Activated naive CD4-positive, alpha-beta T cell treated with anti-CD3 and anti-CD28 coated beads for 36 hours (primary cell): ENCODE data around the gene COL11A1. TPM values are rescaled to one million over a fixed set of nuclear protein-coding genes. Genes with fewer than 3 reads are reported as not detected.
"Not testable (repeated sequence)": the region's sequence is repeated elsewhere in the genome, so short reads cannot be mapped to it uniquely, and the experiment has no call there.

Experiments used
- CTCF ChIA-PET: fragments of 350-600 bp; sonication (Branson Sonifier 250); formaldehyde crosslinking; loops from one replicate; lab custom pipeline; 2021; ENCODE audit warnings: antibody characterized with exemption; lab: Charles Lee
- DNase-seq: peaks from one replicate; pipeline ENCODE4 v3.0.0-alpha.2; 2020
- H3K27ac Mint-ChIP-seq: one replicate; pipeline ENCODE4 v1.8.0; 2021; ENCODE audit warnings: mild to moderate bottlenecking, mixed read lengths
- H3K27me3 Mint-ChIP-seq: one replicate; pipeline ENCODE4 v1.8.0; 2021; ENCODE audit warnings: low read depth, mixed read lengths
- H3K36me3 Mint-ChIP-seq: one replicate; pipeline ENCODE4 v1.8.0; 2021; ENCODE audit warnings: low read depth, mixed read lengths
- H3K4me1 Mint-ChIP-seq: one replicate; pipeline ENCODE4 v1.8.0; 2021; ENCODE audit warnings: low read depth, mixed read lengths
- H3K4me3 Mint-ChIP-seq: one replicate; pipeline ENCODE4 v1.8.0; 2021; ENCODE audit warnings: mild to moderate bottlenecking, moderate library complexity, mixed read lengths
- H3K9me3 Mint-ChIP-seq: one replicate; pipeline ENCODE4 v1.8.0; 2021; ENCODE audit warnings: mixed read lengths
- intact Hi-C: fragments of 100-400 bp; cut with micrococcal nuclease; formaldehyde crosslinking; loops from one replicate; pipeline ENCODE4 v1.15.1; 2023
- total RNA-seq, 2 experiments: library from RNA; stranded (reverse); gene quantifications; one replicate each; pipeline ENCODE4 v1.2.3, GENCODE V29; 2021

Gene COL11A1
- total RNA-seq, 2 experiments from 2014 or later, result not detected

- no peaks in the 10 kb centered on the region for H3K36me3 Mint-ChIP-seq
- intact Hi-C loops, result no loop called here
- no peaks in the 10 kb centered on the region for H3K27me3 Mint-ChIP-seq
- H3K27ac Mint-ChIP-seq, result no peak overlapping the region
- H3K4me3 Mint-ChIP-seq, result no peak overlapping the region
- no peaks in the 10 kb centered on the region for H3K4me1 Mint-ChIP-seq
- no peak for DNase-seq
- CTCF ChIA-PET, result no interaction called here
- peaks cover 7% of the 10 kb centered on the region for H3K9me3 Mint-ChIP-seq
Measured at GRCh38 chr1:102842606-102843005, 265.7 kb downstream of the COL11A1 start.

DNA sequence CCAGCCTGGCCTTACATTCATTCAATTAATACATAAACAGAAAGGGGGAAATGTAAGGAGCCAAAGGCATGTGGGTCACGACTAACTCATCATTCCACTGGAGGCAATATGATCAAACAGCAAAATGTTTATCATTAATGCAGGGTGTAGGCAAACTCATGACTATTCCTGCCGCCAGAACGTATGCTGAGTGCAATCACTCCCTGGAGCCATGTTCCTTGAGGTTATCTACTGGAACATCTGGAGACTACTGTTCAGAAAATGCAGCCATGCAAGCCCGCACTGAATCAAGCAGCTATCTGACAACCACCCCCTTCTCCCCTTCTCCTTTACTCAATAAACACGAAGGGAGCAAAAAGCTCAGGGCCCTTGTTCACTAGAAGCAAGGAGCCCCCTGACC, 267.6 kb downstream of the COL11A1 start:
- H3K4me3 Mint-ChIP-seq, result no peak overlapping the region
- H3K36me3 Mint-ChIP-seq, result no peaks in the 10 kb centered on the region

GRCh38 chr1:102838016-102838415, 270.3 kb downstream of the COL11A1 start:
- intact Hi-C loops, result no loop called here
- Mint-ChIP-seq H3K27ac (no peak overlapping the region), H3K4me1 (no peaks in the 10 kb centered on the region), H3K4me3 (no peak overlapping the region), H3K27me3 (no peaks in the 10 kb centered on the region), H3K9me3 (no peaks in the 10 kb centered on the region), H3K36me3 (no peaks in the 10 kb centered on the region)
- no peak for DNase-seq
- CTCF ChIA-PET, result no interaction called here

More for the DNA sequence above, 267.6 kb downstream of the COL11A1 start:
- Mint-ChIP-seq H3K4me1 (no peaks in the 10 kb centered on the region), H3K9me3 (peaks cover 3% of the 10 kb centered on the region), H3K27me3 (no peaks in the 10 kb centered on the region), H3K27ac (no peak overlapping the region)
- intact Hi-C loops, result no loop called here
- CTCF ChIA-PET, result no interaction called here
- DNase-seq, result no peak

- no peaks in the 10 kb centered on the region for H3K36me3 Mint-ChIP-seq
- no peak overlapping the region for H3K4me3 Mint-ChIP-seq
- intact Hi-C loops, result no loop called here
- no peaks in the 10 kb centered on the region for H3K4me1 Mint-ChIP-seq
- H3K27me3 Mint-ChIP-seq, result no peaks in the 10 kb centered on the region
- H3K27ac Mint-ChIP-seq, result no peak overlapping the region
- CTCF ChIA-PET, result no interaction called here
- H3K9me3 Mint-ChIP-seq, result no peaks in the 10 kb centered on the region
- DNase-seq, result no peak
Measured at GRCh38 chr1:102837551-102837950, 270.8 kb downstream of the COL11A1 start.

DNA sequence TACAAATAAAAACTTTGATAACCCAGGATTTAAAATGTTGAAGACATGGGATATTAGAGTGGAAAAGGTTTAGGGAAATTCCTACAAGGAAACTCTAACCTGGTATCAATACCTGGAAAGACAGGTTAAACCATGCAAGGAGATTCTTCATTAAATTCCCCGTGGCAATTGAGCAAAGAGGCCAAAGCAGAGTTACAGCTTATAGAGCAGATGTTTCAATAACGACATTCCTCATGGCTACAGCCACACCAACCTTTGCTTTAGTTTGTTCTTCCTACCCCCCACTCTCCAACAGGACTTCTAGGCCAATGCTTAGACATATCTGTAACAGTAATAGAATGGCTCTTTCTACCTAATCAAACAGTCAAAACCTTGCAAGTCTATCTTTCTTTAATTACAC, 271.3 kb downstream of the COL11A1 start:
- CTCF ChIA-PET, result no interaction called here
- no peak overlapping the region for H3K27ac Mint-ChIP-seq
- intact Hi-C loops, result no loop called here

GRCh38 chr1:102834688-102835320, 273.5 kb downstream of the COL11A1 start:
- intact Hi-C loops, result no loop called here
- H3K36me3 Mint-ChIP-seq, result no peaks in the 10 kb centered on the region

More for the DNA sequence above, 271.3 kb downstream of the COL11A1 start:
- Mint-ChIP-seq H3K36me3 (no peaks in the 10 kb centered on the region), H3K9me3 (no peaks in the 10 kb centered on the region), H3K4me1 (no peaks in the 10 kb centered on the region), H3K4me3 (no peak overlapping the region), H3K27me3 (no peaks in the 10 kb centered on the region)
- no peak for DNase-seq

DNA sequence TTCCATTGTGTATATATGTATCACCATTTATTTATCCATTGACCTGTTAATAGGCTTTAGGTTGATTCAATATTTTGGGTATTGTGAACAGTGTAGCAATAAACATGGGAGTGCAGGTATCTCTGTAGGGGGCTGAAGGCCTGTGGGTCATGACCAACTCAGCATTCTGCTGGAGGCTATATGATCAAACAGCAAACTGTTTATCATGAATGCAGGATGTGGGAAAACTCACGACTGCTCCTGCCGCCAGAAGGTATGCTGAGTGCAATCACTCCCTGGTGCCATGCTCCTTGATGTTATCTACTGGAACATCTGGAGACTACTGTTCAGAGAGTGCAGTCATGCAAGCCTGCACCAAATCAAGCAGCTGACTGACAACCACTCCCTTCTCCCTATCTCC, 275.2 kb downstream of the COL11A1 start:
- DNase-seq, result no peak
- Mint-ChIP-seq H3K36me3 (no peaks in the 10 kb centered on the region), H3K9me3 (peaks cover 2% of the 10 kb centered on the region), H3K4me1 (no peaks in the 10 kb centered on the region), H3K4me3 (no peak overlapping the region), H3K27ac (no peak overlapping the region), H3K27me3 (no peaks in the 10 kb centered on the region)
- intact Hi-C loops, result no loop called here
- CTCF ChIA-PET, result no interaction called here

More at GRCh38 chr1:102834688-102835320, 273.5 kb downstream of the COL11A1 start:
- Mint-ChIP-seq H3K27me3 (no peaks in the 10 kb centered on the region), H3K27ac (no peak overlapping the region), H3K4me3 (no peak overlapping the region), H3K4me1 (no peaks in the 10 kb centered on the region), H3K9me3 (peaks cover 2% of the 10 kb centered on the region)
- no peak for DNase-seq
- CTCF ChIA-PET, result no interaction called here

- H3K27ac Mint-ChIP-seq, H3K4me3 Mint-ChIP-seq, CTCF ChIA-PET, DNase-seq, H3K4me1 Mint-ChIP-seq, intact Hi-C loops, H3K36me3 Mint-ChIP-seq, H3K9me3 Mint-ChIP-seq, H3K27me3 Mint-ChIP-seq: not testable (repeated sequence)
Measured at GRCh38 chr1:102826706-102827105, 281.6 kb downstream of the COL11A1 start.
